CD14-positive monocyte (primary cell): ENCODE data around the gene SPO11. TPM values are rescaled to one million over a fixed set of nuclear protein-coding genes. Genes with fewer than 3 reads are reported as not detected.

Experiments
- DNase-seq, 3 donors: peaks; one replicate each; pipeline ENCODE4 v3.0.0-alpha.2; 2011 to 2022
- H2AFZ ChIP-seq: 2 replicates; pipeline ENCODE4 v1.6.0; 2012; ENCODE audit warnings: mild to moderate bottlenecking, low read depth, low read length, inconsistent platforms; ENCODE audit not compliant: insufficient read depth, poor library complexity, severe bottlenecking
- H3K27ac ChIP-seq, 2 donors: 1 replicate in 1 of 2; 2 replicates in 1 of 2; pipeline ENCODE4 v1.5.1; 2012 to 2013; ENCODE audit warnings: low read length in 2 of 2, control low read depth in 1 of 2, inconsistent platforms in 1 of 2, low read depth in 1 of 2, mild to moderate bottlenecking in 1 of 2
- H3K27me3 ChIP-seq, 2 donors: one replicate each; pipeline versions ENCODE4 v1.6.0 to v1.6.1; 2011 to 2013; ENCODE audit warnings: low read length in 2 of 2; ENCODE audit not compliant: control insufficient read depth in 2 of 2, insufficient read depth in 2 of 2
- H3K36me3 ChIP-seq, 2 donors: replicated peaks in 1 of 2; 1 replicate in 1 of 2; 2 replicates in 1 of 2; pipeline versions ENCODE4 v1.5.1 to v1.6.1; 2012 to 2013; ENCODE audit warnings: low read length in 2 of 2, control low read depth in 1 of 2, inconsistent platforms in 1 of 2, mild to moderate bottlenecking in 1 of 2; ENCODE audit not compliant: insufficient read depth in 2 of 2, control insufficient read depth in 1 of 2
- H3K4me1 ChIP-seq, 2 donors: 1 replicate in 1 of 2; 2 replicates in 1 of 2; pipeline versions ENCODE4 v1.5.1 to v1.6.1; 2012 to 2013; ENCODE audit warnings: low read length in 2 of 2, control low read depth in 1 of 2, inconsistent platforms in 1 of 2, mild to moderate bottlenecking in 1 of 2, moderate library complexity in 1 of 2; ENCODE audit not compliant: insufficient read depth in 2 of 2, control insufficient read depth in 1 of 2
- H3K4me2 ChIP-seq: replicated peaks from 2 replicates; pipeline ENCODE3; 2012; ENCODE audit warnings: low read length, moderate library complexity, mild to moderate bottlenecking; ENCODE audit not compliant: poor library complexity, severe bottlenecking; ENCODE audit errors: extremely low read depth
- H3K4me3 ChIP-seq, 3 experiments: fragments of 200-600 bp in 1 of 3; sonication (generic) in 1 of 3; replicated peaks in 1 of 3; 1 replicate in 2 of 3; 2 replicates in 1 of 3; pipeline ENCODE4 v1.5.1; 2011 to 2013; ENCODE audit warnings: low read length in 3 of 3, mild to moderate bottlenecking in 3 of 3, control low read depth in 2 of 3, low read depth in 2 of 3, inconsistent platforms in 1 of 3, moderate library complexity in 1 of 3
- H3K79me2 ChIP-seq: 2 replicates; pipeline ENCODE4 v1.6.0; 2012; ENCODE audit warnings: mild to moderate bottlenecking, control low read depth, inconsistent platforms, low read length, moderate library complexity; ENCODE audit not compliant: insufficient read depth
- H3K9ac ChIP-seq: 2 replicates; pipeline ENCODE4 v1.6.0; 2017; ENCODE audit warnings: low read length, mild to moderate bottlenecking; ENCODE audit not compliant: insufficient read depth, poor library complexity, severe bottlenecking
- H3K9me3 ChIP-seq, 2 donors: replicated peaks in 1 of 2; 1 replicate in 1 of 2; 2 replicates in 1 of 2; pipeline versions ENCODE4 v1.5.1 to v1.6.1; 2012 to 2013; ENCODE audit warnings: low read length in 2 of 2, control low read depth in 1 of 2; ENCODE audit not compliant: control insufficient read depth in 1 of 2, insufficient read depth in 1 of 2
- H4K20me1 ChIP-seq: 2 replicates; pipeline ENCODE4 v1.6.0; 2012; ENCODE audit warnings: mild to moderate bottlenecking, low read length, control low read depth, moderate library complexity; ENCODE audit not compliant: insufficient read depth
- H3K27ac Mint-ChIP-seq, 7 donors: one replicate each; pipeline ENCODE4 v1.8.0; 2020; ENCODE audit warnings: mild to moderate bottlenecking in 7 of 7, mixed read lengths in 7 of 7, moderate library complexity in 6 of 7, inconsistent platforms in 2 of 7
- H3K27me3 Mint-ChIP-seq, 3 donors: one replicate each; pipeline ENCODE4 v1.8.0; 2021 to 2022; ENCODE audit warnings: low read depth in 3 of 3, mild to moderate bottlenecking in 3 of 3, mixed read lengths in 3 of 3, moderate library complexity in 3 of 3, inconsistent platforms in 1 of 3
- H3K36me3 Mint-ChIP-seq, 2 donors: one replicate each; pipeline ENCODE4 v1.8.0; 2020; ENCODE audit warnings: mixed read lengths in 2 of 2, inconsistent platforms in 1 of 2, mild to moderate bottlenecking in 1 of 2
- H3K4me1 Mint-ChIP-seq: one replicate; pipeline ENCODE4 v1.8.0; 2020; ENCODE audit warnings: mild to moderate bottlenecking, mixed read lengths
- H3K4me3 Mint-ChIP-seq, 2 donors: one replicate each; pipeline ENCODE4 v1.8.0; 2020; ENCODE audit warnings: mild to moderate bottlenecking in 2 of 2, mixed read lengths in 2 of 2, moderate library complexity in 1 of 2
- H3K9me3 Mint-ChIP-seq, 7 donors: one replicate each; pipeline ENCODE4 v1.8.0; 2020 to 2022; ENCODE audit warnings: mixed read lengths in 7 of 7, mild to moderate bottlenecking in 6 of 7, moderate library complexity in 6 of 7, inconsistent platforms in 2 of 7
- WGBS: methylation state at CpG from one replicate; pipeline ENCODE4 v1.1.5; 2013; ENCODE audit warnings: missing lambda C conversion rate; ENCODE audit not compliant: insufficient coverage; 5-methylcytosine and 5-hydroxymethylcytosine counted together
- intact Hi-C, 2 donors: fragments of 100-400 bp; cut with micrococcal nuclease; formaldehyde crosslinking; loops; one replicate each; pipeline versions ENCODE4 v1.15.0 to v1.15.1; 2023
- polyA plus RNA-seq, 3 donors: library from polyadenylated mRNA; depleted of rRNA in 1 of 3; unstranded in 2 of 3; stranded (reverse) in 1 of 3; fragments of 300-500 nt in 2 of 3; fragments of >200 nt in 1 of 3; fragmentation: Illumina TruSeq in 2 of 3; gene quantifications; 1 replicate in 2 of 3; 2 replicates in 1 of 3; pipeline ENCODE4 v1.2.3, GENCODE V29; 2012 to 2021
- TF ChIP-seq, protein P1 (sequence below): fragments of 200-600 bp; IDR thresholded peaks from one replicate; pipeline ENCODE4 v1.8.0; 2022; ENCODE audit warnings: antibody characterized with exemption, mild to moderate bottlenecking

The SPO11 gene
- polyA plus RNA-seq, 3 donors = not detected

DNA sequence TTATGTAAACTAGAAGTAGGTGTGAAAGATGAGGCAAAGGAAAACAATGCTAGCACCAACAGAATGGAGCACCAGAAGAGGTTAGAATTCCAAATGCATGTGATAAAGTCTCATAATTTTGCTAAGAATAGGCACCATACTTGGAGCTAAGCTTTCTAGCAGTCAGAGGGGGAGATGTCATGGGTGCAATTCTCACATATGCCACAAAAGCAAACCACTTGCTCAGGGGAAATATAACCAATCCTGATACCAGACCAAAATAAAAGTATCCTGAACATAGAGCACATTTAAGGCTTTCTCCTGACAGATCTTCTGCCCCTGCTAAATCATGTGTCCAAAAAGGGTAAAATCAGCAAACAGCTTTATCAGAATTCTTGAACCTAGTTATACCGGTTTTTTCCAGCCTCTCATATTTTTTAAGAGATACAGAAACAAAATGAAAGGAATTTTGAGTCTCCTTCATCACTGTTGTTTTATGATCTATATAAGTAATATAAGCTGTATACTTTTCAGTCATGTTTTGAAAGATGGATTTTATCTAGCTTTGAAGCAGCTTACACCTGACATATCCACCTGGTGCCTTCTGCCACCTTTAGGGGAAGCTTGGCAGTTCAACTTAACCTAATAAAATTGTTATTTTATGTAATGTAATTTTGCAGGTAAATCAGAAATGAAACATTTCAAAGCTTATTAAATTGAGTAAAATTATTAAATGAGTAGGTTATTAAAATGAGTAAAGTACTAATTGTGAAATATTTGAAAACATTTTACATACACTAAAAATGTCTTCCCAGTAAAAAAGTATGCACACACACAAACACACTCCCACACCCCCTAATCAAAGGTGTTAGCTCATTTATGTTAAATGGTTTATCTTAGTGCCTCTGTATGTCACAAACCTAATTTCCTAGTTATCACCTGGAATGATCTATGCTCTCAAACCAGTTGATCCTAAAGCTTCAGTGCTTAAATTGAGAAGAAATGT lies 2.8 kb downstream of the SPO11 start:
- Histone ChIP-seq H4K20me1 (no peaks in the 10 kb centered on the region), H3K27me3 (peaks cover 28 to 42% of the 10 kb centered on the region in 2 donors), H3K79me2 (no peaks in the 10 kb centered on the region), H3K4me1 (no peaks in the 10 kb centered on the region), H3K4me2 (no peak overlapping the region), H3K9ac (no peak overlapping the region), H3K36me3 (no peaks in the 10 kb centered on the region), H3K9me3 (no peaks in the 10 kb centered on the region), H3K27ac (no peak overlapping the region), H2AFZ (no peak overlapping the region), H3K4me3 (no peak overlapping the region)
- Mint-ChIP-seq H3K4me1 (peaks cover 2% of the 10 kb centered on the region), H3K4me3 (peak overlapping the region in 1 of 2 donors; percentile 37), H3K36me3 (no peaks in the 10 kb centered on the region), H3K27ac (no peak overlapping the region), H3K9me3 (peaks cover 0 to 3% (median 0%) of the 10 kb centered on the region in 7 donors), H3K27me3 (peaks cover 31 to 50% (median 39%) of the 10 kb centered on the region in 3 donors)
- TF ChIP-seq, protein P1, sequence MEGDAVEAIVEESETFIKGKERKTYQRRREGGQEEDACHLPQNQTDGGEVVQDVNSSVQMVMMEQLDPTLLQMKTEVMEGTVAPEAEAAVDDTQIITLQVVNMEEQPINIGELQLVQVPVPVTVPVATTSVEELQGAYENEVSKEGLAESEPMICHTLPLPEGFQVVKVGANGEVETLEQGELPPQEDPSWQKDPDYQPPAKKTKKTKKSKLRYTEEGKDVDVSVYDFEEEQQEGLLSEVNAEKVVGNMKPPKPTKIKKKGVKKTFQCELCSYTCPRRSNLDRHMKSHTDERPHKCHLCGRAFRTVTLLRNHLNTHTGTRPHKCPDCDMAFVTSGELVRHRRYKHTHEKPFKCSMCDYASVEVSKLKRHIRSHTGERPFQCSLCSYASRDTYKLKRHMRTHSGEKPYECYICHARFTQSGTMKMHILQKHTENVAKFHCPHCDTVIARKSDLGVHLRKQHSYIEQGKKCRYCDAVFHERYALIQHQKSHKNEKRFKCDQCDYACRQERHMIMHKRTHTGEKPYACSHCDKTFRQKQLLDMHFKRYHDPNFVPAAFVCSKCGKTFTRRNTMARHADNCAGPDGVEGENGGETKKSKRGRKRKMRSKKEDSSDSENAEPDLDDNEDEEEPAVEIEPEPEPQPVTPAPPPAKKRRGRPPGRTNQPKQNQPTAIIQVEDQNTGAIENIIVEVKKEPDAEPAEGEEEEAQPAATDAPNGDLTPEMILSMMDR = no peak
- DNase-seq = no peak
- no CpG with 5 or more reads among the region's 1 CpG for WGBS
- intact Hi-C loops = no loop called here

- intact Hi-C loops = no loop called here
- peaks cover 28 to 38% of the 10 kb centered on the region in 2 donors for H3K27me3 ChIP-seq
- H3K4me3 ChIP-seq = no peak overlapping the region
- no peaks in the 10 kb centered on the region for H4K20me1 ChIP-seq
- no peak for DNase-seq
- TF ChIP-seq, protein P1 = no peak
- no peak overlapping the region for H3K27ac Mint-ChIP-seq
- no peak overlapping the region for H3K27ac ChIP-seq
- H3K9me3 ChIP-seq = no peaks in the 10 kb centered on the region
- H3K9me3 Mint-ChIP-seq = peaks cover 0 to 2% (median 0%) of the 10 kb centered on the region in 7 donors
- no CpG with 5 or more reads among the region's 2 CpGs for WGBS
- H2AFZ ChIP-seq = no peak overlapping the region
- peaks cover 19 to 27% (median 24%) of the 10 kb centered on the region in 3 donors for H3K27me3 Mint-ChIP-seq
- H3K4me1 ChIP-seq = no peaks in the 10 kb centered on the region
- no peaks in the 10 kb centered on the region for H3K36me3 ChIP-seq
- no peak overlapping the region for H3K4me2 ChIP-seq
- no peak overlapping the region for H3K4me3 Mint-ChIP-seq
- H3K4me1 Mint-ChIP-seq = peaks cover 2% of the 10 kb centered on the region
- no peaks in the 10 kb centered on the region for H3K79me2 ChIP-seq
- H3K9ac ChIP-seq = no peak overlapping the region
- no peaks in the 10 kb centered on the region for H3K36me3 Mint-ChIP-seq
Measured at GRCh38 chr20:57335392-57335791, 5.8 kb downstream of the SPO11 start.
